H9 (cell line): ENCODE data around the gene NAA60. TPM values are rescaled to one million over a fixed set of nuclear protein-coding genes. Genes with fewer than 3 reads are reported as not detected.

Experiments used
- DNase-seq: peaks from one replicate; pipeline ENCODE4 v3.0.0-alpha.2; 2017
- H2AFZ ChIP-seq: one replicate; pipeline ENCODE4 v1.6.1; 2013; ENCODE audit warnings: mild to moderate bottlenecking, low read length, control low read depth, moderate library complexity
- H2AK5ac ChIP-seq: 2 replicates; pipeline ENCODE4 v1.6.1; 2013; ENCODE audit warnings: low read length, control low read depth, mixed read lengths; ENCODE audit not compliant: insufficient read length
- H2BK120ac ChIP-seq: one replicate; pipeline ENCODE4 v1.6.1; 2013; ENCODE audit warnings: low read depth, mild to moderate bottlenecking, low read length, control low read depth, inconsistent platforms; ENCODE audit not compliant: poor library complexity, severe bottlenecking
- H2BK12ac ChIP-seq: 2 replicates; pipeline ENCODE4 v1.6.1; 2013; ENCODE audit warnings: low read length, control low read depth, mixed read lengths, low read depth; ENCODE audit not compliant: insufficient read length
- H2BK15ac ChIP-seq: 2 replicates; pipeline ENCODE4 v1.6.1; 2013; ENCODE audit warnings: low read depth, low read length, control low read depth
- H2BK20ac ChIP-seq: one replicate; pipeline ENCODE4 v1.6.1; 2013; ENCODE audit warnings: low read depth, mild to moderate bottlenecking, low read length, control low read depth, inconsistent platforms; ENCODE audit not compliant: poor library complexity, severe bottlenecking
- H2BK5ac ChIP-seq: 2 replicates; pipeline ENCODE4 v1.6.1; 2013; ENCODE audit warnings: low read length, control low read depth, mixed read lengths; ENCODE audit not compliant: insufficient read length
- H3K14ac ChIP-seq: 2 replicates; pipeline ENCODE4 v1.6.1; 2013; ENCODE audit warnings: low read length, control low read depth; ENCODE audit not compliant: insufficient read depth
- H3K18ac ChIP-seq: 2 replicates; pipeline ENCODE4 v1.6.1; 2013; ENCODE audit warnings: low read depth, mild to moderate bottlenecking, mixed read lengths, low read length, control low read depth; ENCODE audit not compliant: insufficient read length
- H3K23ac ChIP-seq: 2 replicates; pipeline ENCODE4 v1.6.1; 2013; ENCODE audit warnings: low read length, control low read depth, mixed read lengths, low read depth; ENCODE audit not compliant: insufficient read length
- H3K23me2 ChIP-seq: 2 replicates; pipeline ENCODE4 v1.6.1; 2013; ENCODE audit warnings: low read depth, mild to moderate bottlenecking, mixed read lengths, low read length, control low read depth; ENCODE audit not compliant: insufficient read length, poor library complexity, severe bottlenecking
- H3K27ac ChIP-seq: 2 replicates; pipeline ENCODE4 v1.5.1; 2013; ENCODE audit warnings: low read length, control low read depth, mixed read lengths, low read depth; ENCODE audit not compliant: insufficient read length
- H3K27me3 ChIP-seq: 2 replicates; pipeline ENCODE4 v1.6.1; 2013; ENCODE audit warnings: low read length, control low read depth, inconsistent platforms; ENCODE audit not compliant: insufficient read depth
- H3K4ac ChIP-seq: 2 replicates; pipeline ENCODE4 v1.6.1; 2013; ENCODE audit warnings: low read depth, mild to moderate bottlenecking, control low read depth, inconsistent platforms, low read length, moderate library complexity
- H3K4me1 ChIP-seq: 2 replicates; pipeline ENCODE4 v1.6.1; 2013; ENCODE audit warnings: low read length, control low read depth, inconsistent platforms; ENCODE audit not compliant: insufficient read depth
- H3K4me2 ChIP-seq: 2 replicates; pipeline ENCODE4 v1.6.1; 2013; ENCODE audit warnings: low read length, control low read depth, mixed read lengths; ENCODE audit not compliant: insufficient read length, insufficient read depth
- H3K56ac ChIP-seq: 2 replicates; pipeline ENCODE4 v1.6.1; 2013; ENCODE audit warnings: low read depth, mild to moderate bottlenecking, mixed read lengths, low read length, control low read depth; ENCODE audit not compliant: insufficient read length
- H3K79me1 ChIP-seq: 2 replicates; pipeline ENCODE4 v1.6.1; 2013; ENCODE audit warnings: low read depth, mild to moderate bottlenecking, moderate library complexity, low read length, control low read depth, inconsistent platforms; ENCODE audit not compliant: insufficient read depth, poor library complexity, severe bottlenecking
- H3K79me2 ChIP-seq: 2 replicates; pipeline ENCODE4 v1.6.1; 2013; ENCODE audit warnings: low read length, control low read depth, inconsistent platforms; ENCODE audit not compliant: insufficient read depth
- H3K9ac ChIP-seq: 2 replicates; pipeline ENCODE4 v1.6.1; 2013; ENCODE audit warnings: low read length, control low read depth, mixed read lengths; ENCODE audit not compliant: insufficient read length; ENCODE audit errors: extremely low read depth
- H3K9me3 ChIP-seq: one replicate; pipeline ENCODE4 v1.6.1; 2013; ENCODE audit warnings: low read depth, low read length, inconsistent platforms; ENCODE audit not compliant: control insufficient read depth
- H3T11ph ChIP-seq: one replicate; pipeline ENCODE4 v1.6.1; 2013; ENCODE audit warnings: mild to moderate bottlenecking, low read length, control low read depth, inconsistent platforms
- H4K20me1 ChIP-seq: one replicate; pipeline ENCODE4 v1.6.1; 2013; ENCODE audit not compliant: control insufficient read depth, insufficient read length, insufficient read depth
- H4K5ac ChIP-seq: 2 replicates; pipeline ENCODE4 v1.6.1; 2013; ENCODE audit warnings: low read depth, mild to moderate bottlenecking, mixed read lengths, low read length, control low read depth; ENCODE audit not compliant: insufficient read length
- H4K8ac ChIP-seq: replicated peaks from 2 replicates; pipeline ENCODE4 v1.6.1; 2013; ENCODE audit warnings: low read length, control low read depth, mixed read lengths, low read depth; ENCODE audit not compliant: insufficient read length
- H4K91ac ChIP-seq: 2 replicates; pipeline ENCODE4 v1.6.1; 2013; ENCODE audit warnings: low read depth, mild to moderate bottlenecking, moderate library complexity, mixed read lengths, low read length, control low read depth; ENCODE audit not compliant: insufficient read length
- H3K27ac Mint-ChIP-seq, 3 experiments: 2 replicates in 2 of 3; 3 replicates in 1 of 3; pipeline ENCODE4 v1.8.0; 2020 to 2021; ENCODE audit warnings: mixed read lengths in 3 of 3, mild to moderate bottlenecking in 1 of 3, moderate library complexity in 1 of 3
- H3K27me3 Mint-ChIP-seq: 2 replicates; pipeline ENCODE4 v1.8.0; 2021; ENCODE audit warnings: low read depth, mild to moderate bottlenecking, moderate library complexity, mixed read lengths
- H3K36me3 Mint-ChIP-seq, 3 experiments: 2 replicates in 2 of 3; 3 replicates in 1 of 3; pipeline ENCODE4 v1.8.0; 2020 to 2021; ENCODE audit warnings: low read depth in 3 of 3, mixed read lengths in 3 of 3; ENCODE audit not compliant: insufficient read depth in 1 of 3
- H3K4me1 Mint-ChIP-seq, 2 experiments: 2 replicates each; pipeline ENCODE4 v1.8.0; 2020; ENCODE audit warnings: mixed read lengths in 2 of 2
- H3K4me3 Mint-ChIP-seq, 2 experiments: 2 replicates in 1 of 2; 3 replicates in 1 of 2; pipeline ENCODE4 v1.8.0; 2020 to 2021; ENCODE audit warnings: mild to moderate bottlenecking in 2 of 2, mixed read lengths in 2 of 2, moderate library complexity in 1 of 2
- H3K9me3 Mint-ChIP-seq, 2 experiments: 2 replicates in 1 of 2; 3 replicates in 1 of 2; pipeline ENCODE4 v1.8.0; 2020; ENCODE audit warnings: mild to moderate bottlenecking in 2 of 2, mixed read lengths in 2 of 2, moderate library complexity in 1 of 2
- CTCF ChIP-seq: fragments of 200-600 bp; sonication (generic); conservative IDR thresholded peaks from 3 replicates; pipeline ENCODE4 v1.8.0; 2021; ENCODE audit warnings: antibody characterized with exemption, mild to moderate bottlenecking
- WGBS: extraction: QIAGEN DNeasy Blood & Tissue Kit; methylation state at CpG from one replicate; pipeline ENCODE4 v1.1.7; 2013; ENCODE audit warnings: missing lambda C conversion rate, low lambda C conversion rate, mixed read lengths; ENCODE audit not compliant: insufficient read length; ENCODE audit errors: extremely low coverage; 5-methylcytosine and 5-hydroxymethylcytosine counted together
- total RNA-seq: library from RNA; stranded (reverse); gene quantifications from 2 replicates; pipeline ENCODE4 v1.2.1, GENCODE V29; 2021

Gene NAA60
- total RNA-seq, 1 experiment from 2014 or later = 49.3 TPM

- H2BK5ac ChIP-seq = no peak overlapping the region
- no peak for DNase-seq
- H2AFZ ChIP-seq = no peak overlapping the region
- no peaks in the 10 kb centered on the region for H3K27me3 Mint-ChIP-seq
- H3K18ac ChIP-seq = peak overlapping the region; percentile 46
- H4K5ac ChIP-seq = no peak overlapping the region
- H4K20me1 ChIP-seq = no peaks in the 10 kb centered on the region
- no peak overlapping the region for H3K4ac ChIP-seq
- no peak overlapping the region for H4K8ac ChIP-seq
- peaks cover 20% of the 10 kb centered on the region for H3K79me2 ChIP-seq
- H3K4me2 ChIP-seq = peak overlapping the region; percentile 90
- peak overlapping the region; percentile 43 for H2BK12ac ChIP-seq
- no peak overlapping the region for H3K56ac ChIP-seq
- no peaks in the 10 kb centered on the region for H3K9me3 Mint-ChIP-seq
- H3K23ac ChIP-seq = no peak overlapping the region
- H3K27me3 ChIP-seq = no peaks in the 10 kb centered on the region
- H3T11ph ChIP-seq = no peak overlapping the region
- no peaks in the 10 kb centered on the region for H3K36me3 Mint-ChIP-seq
- no peak overlapping the region for H4K91ac ChIP-seq
- no peak overlapping the region for H2BK15ac ChIP-seq
- TF ChIP-seq CTCF = no peak
- H3K9ac ChIP-seq = peak overlapping the region; percentile 86
- peak overlapping the region; percentile 96; the same call in 1 of the 2 replicates for H3K14ac ChIP-seq
- peak overlapping the region; percentile 87 to 95 (median 94); a peak in 6 of 7 replicates for H3K27ac Mint-ChIP-seq
- WGBS = no CpG with 5 or more reads among the region's 10 CpGs
- peaks cover 7% of the 10 kb centered on the region for H3K79me1 ChIP-seq
- peaks cover 8% of the 10 kb centered on the region; the same call in 1 of the 2 replicates for H3K4me1 ChIP-seq
- H2AK5ac ChIP-seq = no peak overlapping the region
- H3K9me3 ChIP-seq = no peaks in the 10 kb centered on the region
- H3K23me2 ChIP-seq = peaks cover 8% of the 10 kb centered on the region
- H2BK120ac ChIP-seq = no peak overlapping the region
- no peak overlapping the region for H3K27ac ChIP-seq
- no peak overlapping the region for H2BK20ac ChIP-seq
- H3K4me3 Mint-ChIP-seq = peak overlapping the region; percentile 92 to 96
- H3K4me1 Mint-ChIP-seq = peaks cover 34 to 36% of the 10 kb centered on the region in 2 experiments
Measured at GRCh38 chr16:3458852-3459361, 15.4 kb downstream of the NAA60 start.
